ENCODE results near the gene LZTS2. TPM values are rescaled to one million over a fixed set of nuclear protein-coding genes. Genes with fewer than 3 reads are reported as not detected.

Gene LZTS2
- total RNA-seq, 1 experiment from 2014 or later = 69.1 TPM

GRCh38 chr10:101006593-101007098 is 7.0 kb downstream of the LZTS2 start:
- no peak overlapping the region for H3K27ac ChIP-seq (ENCODE audit: insufficient read length, low read depth, low read length)
- H3K23ac ChIP-seq (ENCODE audit: insufficient read length, low read depth, low read length) = no peak overlapping the region
- H3K56ac ChIP-seq (ENCODE audit: insufficient read length, low read depth, low read length) = no peak overlapping the region
- H4K8ac ChIP-seq (replicated peaks; ENCODE audit: insufficient read length, low read depth, low read length) = no peak overlapping the region
- H3K4me3 Mint-ChIP-seq = no peak overlapping the region
- H2BK5ac ChIP-seq (ENCODE audit: insufficient read length, low read length) = no peak overlapping the region
- H3K4me1 ChIP-seq (ENCODE audit: insufficient read depth, low read length) = no peaks in the 10 kb centered on the region
- no peak overlapping the region for H4K91ac ChIP-seq (ENCODE audit: insufficient read length, low read depth, low read length)
- no peaks in the 10 kb centered on the region for H3K79me2 ChIP-seq (ENCODE audit: insufficient read depth, low read length)
- no peak overlapping the region for H2BK15ac ChIP-seq (ENCODE audit: low read depth, low read length)
- H3K4ac ChIP-seq (ENCODE audit: low read depth, low read length) = no peak overlapping the region
- H3K27me3 ChIP-seq (ENCODE audit: insufficient read depth, low read length) = no peaks in the 10 kb centered on the region
- DNase-seq = no peak
- no peaks in the 10 kb centered on the region for H3K79me1 ChIP-seq (ENCODE audit: insufficient read depth, low read depth, low read length, poor library complexity, severe bottlenecking)
- H3K9ac ChIP-seq (ENCODE audit: extremely low read depth, insufficient read length, low read length) = no peak overlapping the region
- H4K20me1 ChIP-seq (ENCODE audit: control insufficient read depth, insufficient read depth, insufficient read length) = no peaks in the 10 kb centered on the region
- no peak overlapping the region for H3K18ac ChIP-seq (ENCODE audit: insufficient read length, low read depth, low read length)
- no peak for TF ChIP-seq CTCF (conservative IDR thresholded peaks at IDR 0.05)
- no peak overlapping the region for H4K5ac ChIP-seq (ENCODE audit: insufficient read length, low read depth, low read length)
- H3K27me3 Mint-ChIP-seq (ENCODE audit: low read depth) = no peaks in the 10 kb centered on the region; the same call in 1 of the 2 replicates
- no peak overlapping the region for H3T11ph ChIP-seq (ENCODE audit: low read length)
- no peaks in the 10 kb centered on the region for H3K9me3 Mint-ChIP-seq
- H3K4me2 ChIP-seq (ENCODE audit: insufficient read depth, insufficient read length, low read length) = no peak overlapping the region
- H2BK20ac ChIP-seq (ENCODE audit: low read depth, low read length, poor library complexity, severe bottlenecking) = no peak overlapping the region
- no peak overlapping the region for H2AFZ ChIP-seq (ENCODE audit: low read length)
- H3K9me3 ChIP-seq (ENCODE audit: control insufficient read depth, low read depth, low read length) = no peaks in the 10 kb centered on the region
- peaks cover 17 to 41% (median 39%) of the 10 kb centered on the region in 3 experiments; a peak in 5 of 7 replicates for H3K36me3 Mint-ChIP-seq (ENCODE audit: insufficient read depth in 1 of 3, low read depth in 3 of 3)
- no CpG with 5 or more reads among the region's 33 CpGs for WGBS (ENCODE audit: extremely low coverage, insufficient read length, low lambda C conversion rate)
- peaks cover 5 to 20% of the 10 kb centered on the region in 2 experiments for H3K4me1 Mint-ChIP-seq
- H2BK120ac ChIP-seq (ENCODE audit: low read depth, low read length, poor library complexity, severe bottlenecking) = no peak overlapping the region
- H3K23me2 ChIP-seq (ENCODE audit: insufficient read length, low read depth, low read length, poor library complexity, severe bottlenecking) = no peaks in the 10 kb centered on the region
- no peak overlapping the region for H2AK5ac ChIP-seq (ENCODE audit: insufficient read length, low read length)
- H3K27ac Mint-ChIP-seq = no peak overlapping the region
- no peak overlapping the region for H3K14ac ChIP-seq (ENCODE audit: insufficient read depth, low read length)
- H2BK12ac ChIP-seq (ENCODE audit: insufficient read length, low read depth, low read length) = no peak overlapping the region
